Right kidney (tissue), 1 donor: ENCODE measurements around the gene TBCD.

Experiments
- DNase-seq: peaks from one replicate; pipeline ENCODE4 v3.0.0-alpha.2; 2016

The TBCD gene

GRCh38 chr17:82849076-82849945 lies 97.4 kb downstream of the TBCD start:
- no peak for DNase-seq

GRCh38 chr17:82851381-82851780 lies 99.5 kb downstream of the TBCD start:
- DNase-seq = no peak

- no peak for DNase-seq
Measured at GRCh38 chr17:82854226-82854625, 102.4 kb downstream of the TBCD start.

- DNase-seq = no peak
Measured at GRCh38 chr17:82856361-82856760, 104.5 kb downstream of the TBCD start.

GRCh38 chr17:82858376-82859126 lies 106.7 kb downstream of the TBCD start:
- no peak for DNase-seq

- peak; percentile 76 for DNase-seq
Measured at GRCh38 chr17:82859431-82860403, 107.9 kb downstream of the TBCD start.

GRCh38 chr17:82860606-82861392 lies 108.9 kb downstream of the TBCD start:
- no peak for DNase-seq

- no peak for DNase-seq
Measured at GRCh38 chr17:82861393-82861775, 109.5 kb downstream of the TBCD start.

GRCh38 chr17:82862191-82862590 lies 110.3 kb downstream of the TBCD start:
- no peak for DNase-seq

GRCh38 chr17:82862737-82863382 lies 111.0 kb downstream of the TBCD start:
- DNase-seq = no peak

GRCh38 chr17:82863383-82863940 lies 111.6 kb downstream of the TBCD start:
- no peak for DNase-seq

- no peak for DNase-seq
Measured at GRCh38 chr17:82863941-82864712, 112.3 kb downstream of the TBCD start.

GRCh38 chr17:82864713-82865248 lies 112.9 kb downstream of the TBCD start:
- no peak for DNase-seq

- DNase-seq = no peak
Measured at GRCh38 chr17:82865274-82865673, 113.4 kb downstream of the TBCD start.

GRCh38 chr17:82865774-82866395 lies 114.0 kb downstream of the TBCD start:
- no peak for DNase-seq

- no peak for DNase-seq
Measured at GRCh38 chr17:82866590-82867191, 114.8 kb downstream of the TBCD start.

- DNase-seq = no peak
Measured at GRCh38 chr17:82867763-82868325, 116.0 kb downstream of the TBCD start.

GRCh38 chr17:82868715-82869131 lies 116.9 kb downstream of the TBCD start:
- DNase-seq = no peak
